K562 (cell line): ENCODE results near the gene HSPA1L. TPM values are rescaled to one million over a fixed set of nuclear protein-coding genes. Genes with fewer than 3 reads are reported as not detected.
A peak's percentile ranks its signal among the peaks of the same experiment; 100 is the strongest.

ENCODE experiments used
- ATF7 ChIP-seq: fragments of 450-650 bp; IDR thresholded peaks from 2 replicates; pipeline ENCODE4 v1.7.1; 2014; ENCODE audit warnings: mild to moderate bottlenecking, moderate library complexity
- BCOR ChIP-seq: fragments of 450-650 bp; IDR thresholded peaks from 2 replicates; pipeline ENCODE4 v1.6.1; 2016
- MCM2 ChIP-seq: fragments of 450-650 bp; IDR thresholded peaks from 2 replicates; pipeline ENCODE4 v1.6.1; 2017; ENCODE audit warnings: low read depth, mild to moderate bottlenecking
- NFYB ChIP-seq: IDR thresholded peaks from 2 replicates; pipeline ENCODE4 v1.6.1; 2011; ENCODE audit warnings: mild to moderate bottlenecking, moderate library complexity; ENCODE audit not compliant: insufficient read length; ENCODE audit errors: extremely low read depth
- NR3C1 ChIP-seq: sonication (generic); formaldehyde crosslinking; IDR thresholded peaks from 2 replicates; pipeline ENCODE4 v1.8.1; 2022; ENCODE audit warnings: missing genetic modification reagents
- PCBP2 ChIP-seq: fragments of 200-400 bp; formaldehyde crosslinking; IDR thresholded peaks from 2 replicates; pipeline ENCODE4 v1.6.1; 2018; ENCODE audit warnings: low read length, low read depth, mild to moderate bottlenecking, moderate library complexity; ENCODE audit not compliant: poor library complexity, severe bottlenecking
- POLR2AphosphoS5 ChIP-seq: IDR thresholded peaks from 2 replicates; pipeline ENCODE4 v1.6.1; 2011; ENCODE audit warnings: mild to moderate bottlenecking, low read depth, low read length, moderate library complexity; ENCODE audit not compliant: control insufficient read depth, insufficient read depth
- RFX7 ChIP-seq: fragments of 250-450 bp; sonication (Bioruptor Pico); IDR thresholded peaks from 2 replicates; pipeline ENCODE4 v1.5.1; 2021; ENCODE audit warnings: mild to moderate bottlenecking
- TEAD2 ChIP-seq: fragments of 450-650 bp; IDR thresholded peaks from 2 replicates; pipeline ENCODE4 v1.6.1; 2016; ENCODE audit warnings: missing genetic modification characterization, control low read depth, missing compliant biosample characterization
- XRCC4 ChIP-seq: IDR thresholded peaks from one replicate; pipeline ENCODE4 v1.6.1; 2011; ENCODE audit not compliant: insufficient read depth, insufficient read length; ENCODE audit errors: extremely low read depth
- ZNF696 ChIP-seq: fragments of 250-450 bp; sonication (Bioruptor Pico); conservative IDR thresholded peaks from 2 replicates; pipeline ENCODE4 v1.4.0; 2020; ENCODE audit warnings: mild to moderate bottlenecking, moderate library complexity
- polyA plus RNA-seq, 8 experiments: library from polyadenylated mRNA; depleted of rRNA in 4 of 8; stranded (reverse) in 5 of 8; unstranded in 3 of 8; fragments of >200 nt; fragmentation: Nextera tagmentation in 2 of 8; fragmentation: Illumina TruSeq in 1 of 8; extraction: Ambion mirVana in 2 of 8; extraction: Trizol in 1 of 8; gene quantifications; 2 replicates each; pipeline versions ENCODE4 v1.2.1 to v1.2.3, GENCODE V29; 2011 to 2014; ENCODE audit warnings: inconsistent platforms in 1 of 8, missing spikeins in 1 of 8
- total RNA-seq, 7 experiments: library from RNA; depleted of rRNA in 6 of 7; stranded (reverse); fragments of >200 nt in 6 of 7; fragmentation: Illumina TruSeq in 2 of 7; extraction: Trizol in 2 of 7; gene quantifications; 2 replicates each; pipeline versions ENCODE4 v1.2.1 to v1.2.3, GENCODE V29; 2011 to 2021; ENCODE audit warnings: low replicate concordance in 1 of 7
- TF ChIP-seq, protein P1 (sequence below): sonication (generic); formaldehyde crosslinking; IDR thresholded peaks from 2 replicates; pipeline ENCODE4 v1.8.0; 2023; ENCODE audit warnings: mild to moderate bottlenecking, missing genetic modification reagents
- TF ChIP-seq, protein P2 (sequence below): sonication (generic); formaldehyde crosslinking; IDR thresholded peaks from 2 replicates; pipeline ENCODE4 v1.8.0; 2022; ENCODE audit warnings: missing genetic modification reagents, mild to moderate bottlenecking, borderline replicate concordance
- TF ChIP-seq, protein P3 (sequence below): fragments of 200-800 bp; sonication (Bioruptor generic); IDR thresholded peaks from 2 replicates; pipeline ENCODE4 v1.6.1; 2016; ENCODE audit warnings: missing genetic modification characterization, missing compliant biosample characterization
- TF ChIP-seq, protein P4 (sequence below): IDR thresholded peaks from 3 replicates; pipeline ENCODE4 v1.6.1; 2011; ENCODE audit warnings: borderline replicate concordance, mild to moderate bottlenecking; ENCODE audit not compliant: insufficient read length, insufficient read depth

Gene HSPA1L
- total and polyA plus RNA-seq, 9 of the 15 experiments (the other 6 are each of a cell fraction or from before 2014, with no cell fraction given): 0.14 to 2.1 (median 1.3) TPM

DNA sequence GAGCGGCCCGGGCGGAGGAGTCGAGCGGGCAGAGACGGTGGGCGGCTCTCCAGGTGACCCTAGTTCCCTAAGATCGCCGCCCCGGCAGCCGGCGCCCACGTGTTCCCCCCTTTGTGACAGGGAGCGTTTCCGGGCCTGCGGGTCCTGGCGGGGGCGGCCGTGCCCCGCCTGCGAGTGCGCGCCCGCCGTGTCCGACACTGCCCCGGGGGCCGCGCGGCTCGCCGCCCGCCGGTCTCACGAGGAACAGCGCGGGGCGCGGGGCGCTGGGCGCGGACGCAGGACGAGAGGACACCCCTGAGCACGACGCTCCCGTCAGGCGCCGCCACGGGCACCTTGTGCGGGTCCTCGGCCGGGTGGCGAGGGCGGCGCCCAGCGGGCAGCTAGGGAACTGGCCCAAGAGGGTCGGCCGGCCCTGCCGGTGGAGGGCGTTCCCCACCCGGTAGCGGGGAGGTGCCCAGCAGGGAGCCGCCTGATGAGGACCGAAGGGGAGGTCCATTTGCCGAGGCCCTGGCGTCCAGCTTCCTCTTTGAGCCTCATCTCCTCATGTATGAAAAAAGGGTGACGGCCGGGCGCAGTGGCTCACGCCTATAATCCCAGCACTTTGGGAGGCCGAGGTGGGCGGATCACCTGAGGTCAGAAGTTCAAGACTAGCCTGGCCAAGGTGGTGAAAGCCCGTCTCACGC lies 19.3 kb downstream of the HSPA1L start, which contains the start of gene VARS1 (continued):
- TF ChIP-seq, protein P1, sequence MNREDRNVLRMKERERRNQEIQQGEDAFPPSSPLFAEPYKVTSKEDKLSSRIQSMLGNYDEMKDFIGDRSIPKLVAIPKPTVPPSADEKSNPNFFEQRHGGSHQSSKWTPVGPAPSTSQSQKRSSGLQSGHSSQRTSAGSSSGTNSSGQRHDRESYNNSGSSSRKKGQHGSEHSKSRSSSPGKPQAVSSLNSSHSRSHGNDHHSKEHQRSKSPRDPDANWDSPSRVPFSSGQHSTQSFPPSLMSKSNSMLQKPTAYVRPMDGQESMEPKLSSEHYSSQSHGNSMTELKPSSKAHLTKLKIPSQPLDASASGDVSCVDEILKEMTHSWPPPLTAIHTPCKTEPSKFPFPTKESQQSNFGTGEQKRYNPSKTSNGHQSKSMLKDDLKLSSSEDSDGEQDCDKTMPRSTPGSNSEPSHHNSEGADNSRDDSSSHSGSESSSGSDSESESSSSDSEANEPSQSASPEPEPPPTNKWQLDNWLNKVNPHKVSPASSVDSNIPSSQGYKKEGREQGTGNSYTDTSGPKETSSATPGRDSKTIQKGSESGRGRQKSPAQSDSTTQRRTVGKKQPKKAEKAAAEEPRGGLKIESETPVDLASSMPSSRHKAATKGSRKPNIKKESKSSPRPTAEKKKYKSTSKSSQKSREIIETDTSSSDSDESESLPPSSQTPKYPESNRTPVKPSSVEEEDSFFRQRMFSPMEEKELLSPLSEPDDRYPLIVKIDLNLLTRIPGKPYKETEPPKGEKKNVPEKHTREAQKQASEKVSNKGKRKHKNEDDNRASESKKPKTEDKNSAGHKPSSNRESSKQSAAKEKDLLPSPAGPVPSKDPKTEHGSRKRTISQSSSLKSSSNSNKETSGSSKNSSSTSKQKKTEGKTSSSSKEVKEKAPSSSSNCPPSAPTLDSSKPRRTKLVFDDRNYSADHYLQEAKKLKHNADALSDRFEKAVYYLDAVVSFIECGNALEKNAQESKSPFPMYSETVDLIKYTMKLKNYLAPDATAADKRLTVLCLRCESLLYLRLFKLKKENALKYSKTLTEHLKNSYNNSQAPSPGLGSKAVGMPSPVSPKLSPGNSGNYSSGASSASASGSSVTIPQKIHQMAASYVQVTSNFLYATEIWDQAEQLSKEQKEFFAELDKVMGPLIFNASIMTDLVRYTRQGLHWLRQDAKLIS (CRISPR knock-in tag): no peak
- TF ChIP-seq XRCC4 (no peak), NFYB (peak; percentile 1), POLR2AphosphoS5 (peak; percentile 45; the same call in 1 of the 2 replicates), ZNF696 (CRISPR knock-in tag) (no peak), PCBP2 (no peak), BCOR (peak; percentile 89; the same call in 1 of the 2 replicates), ATF7 (peak; percentile 95), MCM2 (no peak), RFX7 (CRISPR knock-in tag) (no peak), NR3C1 (peak; percentile 68; the same call in 1 of the 2 replicates), TEAD2 (no peak)
- TF ChIP-seq, protein P2, sequence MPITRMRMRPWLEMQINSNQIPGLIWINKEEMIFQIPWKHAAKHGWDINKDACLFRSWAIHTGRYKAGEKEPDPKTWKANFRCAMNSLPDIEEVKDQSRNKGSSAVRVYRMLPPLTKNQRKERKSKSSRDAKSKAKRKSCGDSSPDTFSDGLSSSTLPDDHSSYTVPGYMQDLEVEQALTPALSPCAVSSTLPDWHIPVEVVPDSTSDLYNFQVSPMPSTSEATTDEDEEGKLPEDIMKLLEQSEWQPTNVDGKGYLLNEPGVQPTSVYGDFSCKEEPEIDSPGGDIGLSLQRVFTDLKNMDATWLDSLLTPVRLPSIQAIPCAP (CRISPR knock-in tag): no peak
- TF ChIP-seq, protein P3, sequence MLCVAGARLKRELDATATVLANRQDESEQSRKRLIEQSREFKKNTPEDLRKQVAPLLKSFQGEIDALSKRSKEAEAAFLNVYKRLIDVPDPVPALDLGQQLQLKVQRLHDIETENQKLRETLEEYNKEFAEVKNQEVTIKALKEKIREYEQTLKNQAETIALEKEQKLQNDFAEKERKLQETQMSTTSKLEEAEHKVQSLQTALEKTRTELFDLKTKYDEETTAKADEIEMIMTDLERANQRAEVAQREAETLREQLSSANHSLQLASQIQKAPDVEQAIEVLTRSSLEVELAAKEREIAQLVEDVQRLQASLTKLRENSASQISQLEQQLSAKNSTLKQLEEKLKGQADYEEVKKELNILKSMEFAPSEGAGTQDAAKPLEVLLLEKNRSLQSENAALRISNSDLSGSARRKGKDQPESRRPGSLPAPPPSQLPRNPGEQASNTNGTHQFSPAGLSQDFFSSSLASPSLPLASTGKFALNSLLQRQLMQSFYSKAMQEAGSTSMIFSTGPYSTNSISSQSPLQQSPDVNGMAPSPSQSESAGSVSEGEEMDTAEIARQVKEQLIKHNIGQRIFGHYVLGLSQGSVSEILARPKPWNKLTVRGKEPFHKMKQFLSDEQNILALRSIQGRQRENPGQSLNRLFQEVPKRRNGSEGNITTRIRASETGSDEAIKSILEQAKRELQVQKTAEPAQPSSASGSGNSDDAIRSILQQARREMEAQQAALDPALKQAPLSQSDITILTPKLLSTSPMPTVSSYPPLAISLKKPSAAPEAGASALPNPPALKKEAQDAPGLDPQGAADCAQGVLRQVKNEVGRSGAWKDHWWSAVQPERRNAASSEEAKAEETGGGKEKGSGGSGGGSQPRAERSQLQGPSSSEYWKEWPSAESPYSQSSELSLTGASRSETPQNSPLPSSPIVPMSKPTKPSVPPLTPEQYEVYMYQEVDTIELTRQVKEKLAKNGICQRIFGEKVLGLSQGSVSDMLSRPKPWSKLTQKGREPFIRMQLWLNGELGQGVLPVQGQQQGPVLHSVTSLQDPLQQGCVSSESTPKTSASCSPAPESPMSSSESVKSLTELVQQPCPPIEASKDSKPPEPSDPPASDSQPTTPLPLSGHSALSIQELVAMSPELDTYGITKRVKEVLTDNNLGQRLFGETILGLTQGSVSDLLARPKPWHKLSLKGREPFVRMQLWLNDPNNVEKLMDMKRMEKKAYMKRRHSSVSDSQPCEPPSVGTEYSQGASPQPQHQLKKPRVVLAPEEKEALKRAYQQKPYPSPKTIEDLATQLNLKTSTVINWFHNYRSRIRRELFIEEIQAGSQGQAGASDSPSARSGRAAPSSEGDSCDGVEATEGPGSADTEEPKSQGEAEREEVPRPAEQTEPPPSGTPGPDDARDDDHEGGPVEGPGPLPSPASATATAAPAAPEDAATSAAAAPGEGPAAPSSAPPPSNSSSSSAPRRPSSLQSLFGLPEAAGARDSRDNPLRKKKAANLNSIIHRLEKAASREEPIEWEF (CRISPR knock-in tag): no peak
- TF ChIP-seq, protein P4, sequence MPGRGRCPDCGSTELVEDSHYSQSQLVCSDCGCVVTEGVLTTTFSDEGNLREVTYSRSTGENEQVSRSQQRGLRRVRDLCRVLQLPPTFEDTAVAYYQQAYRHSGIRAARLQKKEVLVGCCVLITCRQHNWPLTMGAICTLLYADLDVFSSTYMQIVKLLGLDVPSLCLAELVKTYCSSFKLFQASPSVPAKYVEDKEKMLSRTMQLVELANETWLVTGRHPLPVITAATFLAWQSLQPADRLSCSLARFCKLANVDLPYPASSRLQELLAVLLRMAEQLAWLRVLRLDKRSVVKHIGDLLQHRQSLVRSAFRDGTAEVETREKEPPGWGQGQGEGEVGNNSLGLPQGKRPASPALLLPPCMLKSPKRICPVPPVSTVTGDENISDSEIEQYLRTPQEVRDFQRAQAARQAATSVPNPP: no peak
